HEK293 (cell line): Measurements from ENCODE around the gene FLRT2.

Source experiments
- CTCF ChIA-PET: fragments of 350-600 bp; formaldehyde crosslinking; extraction: SDS; loops from one replicate; lab custom pipeline; 2021; ENCODE audit warnings: antibody characterized with exemption; lab: Yijun Ruan, JAX
- POLR2A ChIA-PET: fragments of 300-600 bp; formaldehyde crosslinking; extraction: SDS; loops from one replicate; lab custom pipeline; 2020; ENCODE audit warnings: antibody characterized with exemption, inconsistent platforms; lab: Yijun Ruan, JAX
- H3K27ac ChIP-seq: fragments of 200-500 bp; sonication (Bioruptor generic); 2 replicates; pipeline ENCODE4 v1.5.1; 2014; ENCODE audit warnings: low read depth, low read length, control low read depth, inconsistent platforms; ENCODE audit errors: extremely low read depth
- H3K36me3 ChIP-seq, 2 experiments: fragments of 200-500 bp in 1 of 2; sonication (Bioruptor generic) in 1 of 2; 1 replicate in 1 of 2; 2 replicates in 1 of 2; pipeline ENCODE4 v1.5.1; 2014 to 2017; ENCODE audit warnings: inconsistent platforms in 2 of 2, low read length in 2 of 2; ENCODE audit not compliant: control insufficient read depth in 2 of 2, insufficient read depth in 1 of 2
- H3K4me1 ChIP-seq: fragments of 200-500 bp; sonication (Bioruptor generic); 2 replicates; pipeline ENCODE4 v1.5.1; 2014; ENCODE audit warnings: mild to moderate bottlenecking, low read length, inconsistent platforms; ENCODE audit not compliant: control insufficient read depth, insufficient read depth
- H3K4me3 ChIP-seq: 2 replicates; pipeline ENCODE4 v1.5.1; 2011; ENCODE audit warnings: low read depth, mild to moderate bottlenecking, control low read depth, low read length, moderate library complexity
- H3K9me3 ChIP-seq: fragments of 200-500 bp; sonication (Bioruptor generic); 2 replicates; pipeline ENCODE4 v1.5.1; 2014; ENCODE audit warnings: low read depth, low read length, inconsistent platforms; ENCODE audit not compliant: control insufficient read depth, insufficient read depth
- AEBP2 ChIP-seq: fragments of 450-650 bp; formaldehyde crosslinking; IDR thresholded peaks from 2 replicates; pipeline ENCODE4 v1.5.1; 2016; ENCODE audit warnings: missing biosample characterization, missing genetic modification characterization, borderline replicate concordance
- BCL11B ChIP-seq: fragments of 450-650 bp; formaldehyde crosslinking; IDR thresholded peaks from 2 replicates; pipeline ENCODE4 v1.5.1; 2016; ENCODE audit warnings: low read depth, missing biosample characterization, missing genetic modification characterization
- REST ChIP-seq: fragments of 450-650 bp; formaldehyde crosslinking; IDR thresholded peaks from 2 replicates; pipeline ENCODE4 v1.5.1; 2016; ENCODE audit warnings: missing biosample characterization, missing genetic modification characterization
- ZBTB20 ChIP-seq: fragments of 450-650 bp; formaldehyde crosslinking; IDR thresholded peaks from 2 replicates; pipeline ENCODE4 v1.5.1; 2016; ENCODE audit warnings: missing biosample characterization, missing genetic modification characterization
- ZBTB26 ChIP-seq: fragments of 450-650 bp; formaldehyde crosslinking; optimal IDR thresholded peaks from 2 replicates; pipeline ENCODE3; 2016; ENCODE audit warnings: missing biosample characterization, mild to moderate bottlenecking, missing genetic modification characterization
- ZBTB48 ChIP-seq: fragments of 450-650 bp; formaldehyde crosslinking; IDR thresholded peaks from 2 replicates; pipeline ENCODE4 v1.5.1; 2016; ENCODE audit warnings: missing biosample characterization, missing genetic modification characterization
- ZFHX2 ChIP-seq: fragments of 450-650 bp; formaldehyde crosslinking; conservative IDR thresholded peaks from 2 replicates; pipeline ENCODE4 v1.5.1; 2016; ENCODE audit warnings: missing biosample characterization, missing genetic modification characterization
- ZNF324 ChIP-seq: fragments of 450-650 bp; formaldehyde crosslinking; IDR thresholded peaks from 2 replicates; pipeline ENCODE4 v1.5.1; 2016; ENCODE audit warnings: missing biosample characterization, missing genetic modification characterization
- ZNF660 ChIP-seq: fragments of 450-650 bp; IDR thresholded peaks from 2 replicates; pipeline ENCODE4 v1.5.1; 2018; ENCODE audit warnings: missing biosample characterization, mild to moderate bottlenecking, missing genetic modification characterization
- ZNF692 ChIP-seq: fragments of 450-650 bp; formaldehyde crosslinking; IDR thresholded peaks from 2 replicates; pipeline ENCODE4 v1.5.1; 2016; ENCODE audit warnings: missing biosample characterization, missing genetic modification characterization
- ZSCAN4 ChIP-seq: fragments of 450-650 bp; formaldehyde crosslinking; IDR thresholded peaks from 2 replicates; pipeline ENCODE4 v1.5.1; 2017; ENCODE audit warnings: missing biosample characterization, missing genetic modification characterization

Gene FLRT2

GRCh38 chr14:85532374-85533022, 2.6 kb downstream of the FLRT2 start:
- no peak for TF ChIP-seq ZSCAN4 (tag by site-specific recombination)
- no peak for TF ChIP-seq REST (tag by site-specific recombination)
- TF ChIP-seq ZBTB48 (tag by site-specific recombination): no peak
- no peak for TF ChIP-seq AEBP2 (tag by site-specific recombination)
- no peak for TF ChIP-seq ZNF660
- no peak for TF ChIP-seq ZNF692
- H3K36me3 ChIP-seq: no peaks in the 10 kb centered on the region
- H3K4me1 ChIP-seq: peaks cover 20% of the 10 kb centered on the region
- H3K4me3 ChIP-seq: peak overlapping the region; percentile 94
- peak overlapping the region; percentile 95 for H3K27ac ChIP-seq
- no peaks in the 10 kb centered on the region for H3K9me3 ChIP-seq
- POLR2A ChIA-PET: interaction anchor here (0.6 to 1.2 kb wide), 6 partner anchors 10 to 1035 kb away, joined by 3 to 7 read pairs (median 4); no protein-coding TSS in a partner anchor
- CTCF ChIA-PET: interaction anchor here (0.9 kb wide), 1 partner anchor 13 kb away, joined by 3 read pairs; no protein-coding TSS in a partner anchor

GRCh38 chr14:85533023-85533860, 3.3 kb downstream of the FLRT2 start:
- H3K27ac ChIP-seq: peak overlapping the region; percentile 95
- peak overlapping the region; percentile 94 for H3K4me3 ChIP-seq
- no peaks in the 10 kb centered on the region for H3K9me3 ChIP-seq
- TF ChIP-seq ZNF324 (tag by site-specific recombination) (no peak), BCL11B (tag by site-specific recombination) (no peak), ZBTB20 (tag by site-specific recombination) (peak; percentile 68; the same call in 1 of the 2 replicates), ZBTB26 (tag by site-specific recombination) (peak; percentile 32), ZFHX2 (peak; percentile 79)
- CTCF ChIA-PET: interaction anchor here (0.6 to 0.9 kb wide), 4 partner anchors 14 to 1245 kb away, joined by 3 to 6 read pairs (median 3); no protein-coding TSS in a partner anchor
- peaks cover 18% of the 10 kb centered on the region for H3K4me1 ChIP-seq
- H3K36me3 ChIP-seq: no peaks in the 10 kb centered on the region
- POLR2A ChIA-PET: interaction anchor here (0.6 to 1.2 kb wide), 8 partner anchors 9 to 1036 kb away, joined by 3 to 7 read pairs (median 3); no protein-coding TSS in a partner anchor
